H1 (cell line): ENCODE data around the gene LRR1. TPM values are rescaled to one million over a fixed set of nuclear protein-coding genes. Genes with fewer than 3 reads are reported as not detected.

Experiments used
- ATF2 ChIP-seq: IDR thresholded peaks from 2 replicates; pipeline ENCODE4 v1.6.1; 2012; ENCODE audit warnings: low read length, inconsistent platforms
- GTF2F1 ChIP-seq: IDR thresholded peaks from 2 replicates; pipeline ENCODE4 v1.6.1; 2012; ENCODE audit warnings: low read depth, low read length, improper control_type of control experiment, borderline replicate concordance
- JUND ChIP-seq: IDR thresholded peaks from 2 replicates; pipeline ENCODE4 v1.6.1; 2011; ENCODE audit warnings: mild to moderate bottlenecking, improper control_type of control experiment, low read length
- NANOG ChIP-seq: IDR thresholded peaks from 2 replicates; pipeline ENCODE4 v1.6.1; 2011; ENCODE audit warnings: low read length, low read depth, mild to moderate bottlenecking, inconsistent platforms; ENCODE audit not compliant: insufficient read depth, poor library complexity, severe bottlenecking
- RAD21 ChIP-seq, 2 experiments: IDR thresholded peaks in 1 of 2; conservative IDR thresholded peaks in 1 of 2; 2 replicates each; pipeline ENCODE4 v1.6.1; 2011; ENCODE audit warnings: low read depth in 2 of 2, low read length in 2 of 2, improper control_type of control experiment in 1 of 2, inconsistent platforms in 1 of 2, mild to moderate bottlenecking in 1 of 2, moderate library complexity in 1 of 2
- YY1 ChIP-seq: IDR thresholded peaks from 2 replicates; pipeline ENCODE4 v1.6.1; 2011; ENCODE audit warnings: low read depth, mild to moderate bottlenecking, low read length
- polyA plus RNA-seq, 7 experiments: library from polyadenylated mRNA; depleted of rRNA in 3 of 7; stranded (reverse) in 5 of 7; unstranded in 2 of 7; fragments of >200 nt in 5 of 7; fragments of 200-250 nt in 2 of 7; gene quantifications; 1 replicate in 5 of 7; 2 replicates in 1 of 7; 4 replicates in 1 of 7; pipeline versions ENCODE4 v1.2.1 to v1.2.3, GENCODE V29; 2011 to 2013; ENCODE audit warnings: missing spikeins in 2 of 7, mixed read lengths in 2 of 7
- total RNA-seq: library from RNA; stranded (reverse); fragmentation: NEBNext Ultra II Directional; extraction: Animal tissue kit (Norgen Biotek cat#: 25700); gene quantifications from 2 replicates; pipeline ENCODE4 v1.2.1, GENCODE V29; 2021

The LRR1 gene
- total and polyA plus RNA-seq, 2 of the 8 experiments (the other 6 are each of a cell fraction or from before 2014, with no cell fraction given), result 30.7 to 37.5 TPM

GRCh38 chr14:49569281-49569680 is 29.5 kb upstream of the LRR1 start (continued):
- TF ChIP-seq YY1 (no peak), ATF2 (no peak), JUND (no peak), NANOG (no peak), RAD21 (IDR thresholded peaks at IDR 0.05 in 1 of 2, conservative IDR thresholded peaks at IDR 0.05 in 1 of 2; ENCODE audit: low read depth in 2 of 2, low read length in 2 of 2) (no peak), GTF2F1 (no peak)
